Keratinocyte (primary cell): ENCODE measurements around the gene NCOA3. TPM values are rescaled to one million over a fixed set of nuclear protein-coding genes. Genes with fewer than 3 reads are reported as not detected.

Experiments used
- DNase-seq: peaks from one replicate; pipeline ENCODE4 v3.0.0-alpha.2; 2011; ENCODE audit warnings: low read depth, missing footprints, low spot score
- FAIRE-seq: peaks from 2 replicates; lab custom pipeline; 2011; peaks lifted over from hg19 to GRCh38; lab: Jason Lieb, UNC
- H2AFZ ChIP-seq: 2 replicates; pipeline ENCODE4 v1.6.0; 2012; ENCODE audit warnings: low read length, control low read depth, inconsistent platforms; ENCODE audit not compliant: control insufficient read depth
- H3K27ac ChIP-seq: 2 replicates; pipeline ENCODE4 v1.5.1; 2011; ENCODE audit warnings: low read length; ENCODE audit not compliant: control insufficient read depth, insufficient read depth
- H3K27me3 ChIP-seq: 3 replicates; pipeline ENCODE4 v1.6.0; 2011; ENCODE audit warnings: low read length; ENCODE audit not compliant: control insufficient read depth, insufficient read depth; ENCODE audit errors: extremely low read depth
- H3K36me3 ChIP-seq, 2 experiments: 2 replicates in 1 of 2; 3 replicates in 1 of 2; pipeline ENCODE4 v1.5.1; 2011; ENCODE audit warnings: low read length in 2 of 2, mild to moderate bottlenecking in 1 of 2; ENCODE audit not compliant: control insufficient read depth in 2 of 2, insufficient read depth in 2 of 2; ENCODE audit errors: extremely low read depth in 1 of 2
- H3K4me1 ChIP-seq: 3 replicates; pipeline ENCODE4 v1.5.1; 2011; ENCODE audit warnings: low read length; ENCODE audit not compliant: control insufficient read depth, insufficient read depth; ENCODE audit errors: extremely low read depth
- H3K4me2 ChIP-seq: 3 replicates; pipeline ENCODE4 v1.6.0; 2011; ENCODE audit warnings: low read depth, low read length; ENCODE audit not compliant: control insufficient read depth, insufficient read depth; ENCODE audit errors: extremely low read depth
- H3K4me3 ChIP-seq, 3 experiments: fragments of 200-600 bp in 1 of 3; sonication (generic) in 1 of 3; 2 replicates in 2 of 3; 3 replicates in 1 of 3; pipeline ENCODE4 v1.5.1; 2011 to 2016; ENCODE audit warnings: low read length in 3 of 3, mild to moderate bottlenecking in 3 of 3, control low read depth in 2 of 3, inconsistent platforms in 1 of 3, low read depth in 1 of 3, mixed read lengths in 1 of 3, mixed run types in 1 of 3, moderate library complexity in 1 of 3; ENCODE audit not compliant: control insufficient read depth in 2 of 3, insufficient read depth in 2 of 3; ENCODE audit errors: extremely low read depth in 1 of 3
- H3K79me2 ChIP-seq: 2 replicates; pipeline ENCODE4 v1.6.0; 2012; ENCODE audit warnings: low read length; ENCODE audit not compliant: control insufficient read depth, insufficient read depth
- H3K9ac ChIP-seq: 3 replicates; pipeline ENCODE4 v1.6.0; 2011; ENCODE audit warnings: low read length; ENCODE audit not compliant: control insufficient read depth, insufficient read depth; ENCODE audit errors: extremely low read depth
- H3K9me1 ChIP-seq: 3 replicates; pipeline ENCODE4 v1.6.0; 2011; ENCODE audit warnings: low read length; ENCODE audit not compliant: control insufficient read depth, insufficient read depth; ENCODE audit errors: extremely low read depth
- H3K9me3 ChIP-seq: 2 replicates; pipeline ENCODE4 v1.5.1; 2012; ENCODE audit warnings: low read depth, low read length; ENCODE audit not compliant: control insufficient read depth
- H4K20me1 ChIP-seq: 3 replicates; pipeline ENCODE4 v1.6.0; 2011; ENCODE audit warnings: low read length; ENCODE audit not compliant: control insufficient read depth, insufficient read depth; ENCODE audit errors: extremely low read depth
- EZH2 ChIP-seq: IDR thresholded peaks from one replicate; pipeline ENCODE4 v1.6.1; 2012; ENCODE audit warnings: inconsistent platforms, mild to moderate bottlenecking, low read length, moderate library complexity
- dilution Hi-C: fragments of 300-500 bp; cut with MboI; formaldehyde crosslinking; loops from one replicate; pipeline ENCODE4 v1.7.0; 2020; ENCODE audit warnings: low sequenced_read_pairs; ENCODE audit not compliant: extremely low pct_ligation_motif_present
- polyA plus RNA-seq, 5 experiments: library from polyadenylated mRNA; depleted of rRNA in 3 of 5; stranded (reverse) in 3 of 5; stranded (forward) in 1 of 5; unstranded in 1 of 5; fragments of >200 nt; gene quantifications; 1 replicate in 1 of 5; 2 replicates in 3 of 5; 3 replicates in 1 of 5; pipeline versions ENCODE4 v1.2.1 to v1.2.3, GENCODE V29; 2011 to 2012; ENCODE audit warnings: missing spikeins in 2 of 5, low read depth in 1 of 5, low replicate concordance in 1 of 5
- TF ChIP-seq, protein P1 (sequence below), 3 experiments: IDR thresholded peaks in 1 of 3; conservative IDR thresholded peaks in 1 of 3; optimal IDR thresholded peaks in 1 of 3; 2 replicates in 2 of 3; 3 replicates in 1 of 3; pipeline versions ENCODE3 to v1.5.1; 2011; ENCODE audit warnings: low read length in 3 of 3, mild to moderate bottlenecking in 3 of 3, moderate library complexity in 2 of 3, control low read depth in 1 of 3, inconsistent platforms in 1 of 3; ENCODE audit not compliant: insufficient read depth in 2 of 3; ENCODE audit errors: extremely low read depth in 1 of 3

Gene NCOA3
- polyA plus RNA-seq, 1 donor (not counting 4 experiments of a cell fraction or from before 2014, with no cell fraction given), result 25.8 TPM

GRCh38 chr20:47529840-47530239 lies 28.2 kb downstream of the NCOA3 start:
- FAIRE-seq, result no peak
- no peak for TF ChIP-seq EZH2
- TF ChIP-seq, protein P1, sequence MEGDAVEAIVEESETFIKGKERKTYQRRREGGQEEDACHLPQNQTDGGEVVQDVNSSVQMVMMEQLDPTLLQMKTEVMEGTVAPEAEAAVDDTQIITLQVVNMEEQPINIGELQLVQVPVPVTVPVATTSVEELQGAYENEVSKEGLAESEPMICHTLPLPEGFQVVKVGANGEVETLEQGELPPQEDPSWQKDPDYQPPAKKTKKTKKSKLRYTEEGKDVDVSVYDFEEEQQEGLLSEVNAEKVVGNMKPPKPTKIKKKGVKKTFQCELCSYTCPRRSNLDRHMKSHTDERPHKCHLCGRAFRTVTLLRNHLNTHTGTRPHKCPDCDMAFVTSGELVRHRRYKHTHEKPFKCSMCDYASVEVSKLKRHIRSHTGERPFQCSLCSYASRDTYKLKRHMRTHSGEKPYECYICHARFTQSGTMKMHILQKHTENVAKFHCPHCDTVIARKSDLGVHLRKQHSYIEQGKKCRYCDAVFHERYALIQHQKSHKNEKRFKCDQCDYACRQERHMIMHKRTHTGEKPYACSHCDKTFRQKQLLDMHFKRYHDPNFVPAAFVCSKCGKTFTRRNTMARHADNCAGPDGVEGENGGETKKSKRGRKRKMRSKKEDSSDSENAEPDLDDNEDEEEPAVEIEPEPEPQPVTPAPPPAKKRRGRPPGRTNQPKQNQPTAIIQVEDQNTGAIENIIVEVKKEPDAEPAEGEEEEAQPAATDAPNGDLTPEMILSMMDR (optimal IDR thresholded peaks at IDR 0.05 in 1 of 3, IDR thresholded peaks at IDR 0.05 in 1 of 3, conservative IDR thresholded peaks at IDR 0.05 in 1 of 3; ENCODE audit: extremely low read depth in 1 of 3, insufficient read depth in 2 of 3, low read length in 3 of 3), result no peak
- no peaks in the 10 kb centered on the region for H3K9me3 ChIP-seq
- no peak overlapping the region for H2AFZ ChIP-seq
- DNase-seq, result no peak
- no peak overlapping the region for H3K4me2 ChIP-seq
- no peak overlapping the region for H3K4me3 ChIP-seq
- H3K27me3 ChIP-seq, result no peaks in the 10 kb centered on the region
- H4K20me1 ChIP-seq, result no peaks in the 10 kb centered on the region
- H3K9ac ChIP-seq, result no peak overlapping the region
- H3K36me3 ChIP-seq, result peaks cover 2 to 5% of the 10 kb centered on the region in 2 experiments
- no peaks in the 10 kb centered on the region for H3K9me1 ChIP-seq
- dilution Hi-C loops, result no loop called here
- no peak overlapping the region for H3K27ac ChIP-seq
- H3K79me2 ChIP-seq, result peaks cover 57% of the 10 kb centered on the region
- no peaks in the 10 kb centered on the region for H3K4me1 ChIP-seq

GRCh38 chr20:47531458-47531857 lies 29.8 kb downstream of the NCOA3 start:
- Histone ChIP-seq H3K4me3 (no peak overlapping the region), H3K27me3 (no peaks in the 10 kb centered on the region), H3K36me3 (peaks cover 2 to 5% of the 10 kb centered on the region in 2 experiments), H3K4me2 (no peak overlapping the region), H3K79me2 (peaks cover 69% of the 10 kb centered on the region), H3K27ac (no peak overlapping the region), H3K9me1 (no peaks in the 10 kb centered on the region), H3K9me3 (no peaks in the 10 kb centered on the region), H3K4me1 (no peaks in the 10 kb centered on the region), H3K9ac (no peak overlapping the region), H2AFZ (no peak overlapping the region), H4K20me1 (no peaks in the 10 kb centered on the region)
- FAIRE-seq (no peak), DNase-seq (no peak)
- dilution Hi-C loops, result no loop called here
- TF ChIP-seq, protein P1 (optimal IDR thresholded peaks at IDR 0.05 in 1 of 3, IDR thresholded peaks at IDR 0.05 in 1 of 3, conservative IDR thresholded peaks at IDR 0.05 in 1 of 3; ENCODE audit: extremely low read depth in 1 of 3, insufficient read depth in 2 of 3, low read length in 3 of 3), result no peak
- TF ChIP-seq EZH2, result no peak
